ENCODE measurements around the gene ZIC2.

DNA sequence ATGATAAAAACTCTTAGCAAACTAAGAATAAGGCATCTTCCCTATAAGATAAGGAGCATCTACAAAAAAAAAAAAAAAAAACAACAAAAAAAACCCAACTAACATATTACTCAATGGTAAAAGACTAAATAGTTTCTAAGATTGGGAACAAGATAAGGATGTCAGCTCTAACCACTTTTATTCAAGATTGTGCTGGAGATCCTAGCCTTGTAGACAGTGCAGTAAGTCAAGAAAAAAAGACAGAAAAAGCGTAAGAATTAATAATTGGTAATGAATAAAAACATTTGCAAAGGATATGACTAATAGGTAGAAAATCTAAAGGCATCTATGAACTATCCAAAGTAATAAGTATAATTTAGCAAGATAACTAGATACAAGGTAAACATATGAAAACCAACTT lies 33.0 kb downstream of the ZIC2 start:
- TF ChIP-seq, protein P1, sequence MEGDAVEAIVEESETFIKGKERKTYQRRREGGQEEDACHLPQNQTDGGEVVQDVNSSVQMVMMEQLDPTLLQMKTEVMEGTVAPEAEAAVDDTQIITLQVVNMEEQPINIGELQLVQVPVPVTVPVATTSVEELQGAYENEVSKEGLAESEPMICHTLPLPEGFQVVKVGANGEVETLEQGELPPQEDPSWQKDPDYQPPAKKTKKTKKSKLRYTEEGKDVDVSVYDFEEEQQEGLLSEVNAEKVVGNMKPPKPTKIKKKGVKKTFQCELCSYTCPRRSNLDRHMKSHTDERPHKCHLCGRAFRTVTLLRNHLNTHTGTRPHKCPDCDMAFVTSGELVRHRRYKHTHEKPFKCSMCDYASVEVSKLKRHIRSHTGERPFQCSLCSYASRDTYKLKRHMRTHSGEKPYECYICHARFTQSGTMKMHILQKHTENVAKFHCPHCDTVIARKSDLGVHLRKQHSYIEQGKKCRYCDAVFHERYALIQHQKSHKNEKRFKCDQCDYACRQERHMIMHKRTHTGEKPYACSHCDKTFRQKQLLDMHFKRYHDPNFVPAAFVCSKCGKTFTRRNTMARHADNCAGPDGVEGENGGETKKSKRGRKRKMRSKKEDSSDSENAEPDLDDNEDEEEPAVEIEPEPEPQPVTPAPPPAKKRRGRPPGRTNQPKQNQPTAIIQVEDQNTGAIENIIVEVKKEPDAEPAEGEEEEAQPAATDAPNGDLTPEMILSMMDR (IDR thresholded peaks at IDR 0.05), result no peak
- TF ChIP-seq EP300 (IDR thresholded peaks at IDR 0.05), result no peak
